H1 (cell line): ENCODE data around the gene TFAP2A. TPM values are rescaled to one million over a fixed set of nuclear protein-coding genes. Genes with fewer than 3 reads are reported as not detected.

Experiments
- CTCF ChIA-PET: fragments of 300-600 bp; sonication (Branson Sonifier 250); formaldehyde crosslinking; loops from one replicate; lab custom pipeline; 2021; ENCODE audit not compliant: partially characterized antibody; lab: Charles Lee
- POLR2A ChIA-PET: fragments of 300-600 bp; sonication (Branson Sonifier 250); formaldehyde crosslinking; loops from one replicate; lab custom pipeline; 2021; ENCODE audit warnings: inconsistent platforms; ENCODE audit not compliant: partially characterized antibody; lab: Charles Lee
- DNase-seq, 2 experiments: peaks; one replicate each; pipeline versions ENCODE4 v3.0.0 to v3.0.0-alpha.2; 2010 to 2022; ENCODE audit warnings: low spot score in 2 of 2, low read depth in 1 of 2, mixed read lengths in 1 of 2
- FAIRE-seq: peaks from 2 replicates; lab custom pipeline; 2011; peaks lifted over from hg19 to GRCh38; lab: Jason Lieb, UNC
- H2AFZ ChIP-seq: 2 replicates; pipeline ENCODE4 v1.8.1; 2012; ENCODE audit warnings: low read length, inconsistent platforms
- H2AK5ac ChIP-seq: 2 replicates; pipeline ENCODE4 v1.6.1; 2013; ENCODE audit warnings: low read depth, low read length
- H2BK120ac ChIP-seq: replicated peaks from 2 replicates; pipeline ENCODE3; 2013; ENCODE audit warnings: low read depth, low read length, inconsistent platforms
- H2BK12ac ChIP-seq: 2 replicates; pipeline ENCODE4 v1.6.1; 2013; ENCODE audit warnings: low read depth, low read length
- H2BK15ac ChIP-seq: 2 replicates; pipeline ENCODE4 v1.6.1; 2013; ENCODE audit warnings: low read length
- H2BK20ac ChIP-seq: 2 replicates; pipeline ENCODE4 v1.6.1; 2013; ENCODE audit warnings: low read length
- H2BK5ac ChIP-seq: 2 replicates; pipeline ENCODE4 v1.6.1; 2013; ENCODE audit warnings: low read depth, low read length
- H3K14ac ChIP-seq: 2 replicates; pipeline ENCODE4 v1.6.1; 2013; ENCODE audit warnings: inconsistent platforms; ENCODE audit not compliant: insufficient read length
- H3K18ac ChIP-seq: 2 replicates; pipeline ENCODE4 v1.6.1; 2013; ENCODE audit warnings: low read length; ENCODE audit errors: extremely low read depth
- H3K23ac ChIP-seq: 2 replicates; pipeline ENCODE4 v1.6.1; 2013; ENCODE audit warnings: inconsistent platforms; ENCODE audit not compliant: insufficient read length
- H3K23me2 ChIP-seq: 2 replicates; pipeline ENCODE4 v1.6.1; 2013; ENCODE audit warnings: low read depth, low read length
- H3K27ac ChIP-seq: 2 replicates; pipeline ENCODE4 v1.6.1; 2011; ENCODE audit warnings: low read depth, low read length, inconsistent platforms
- H3K27me3 ChIP-seq, 4 experiments: replicated peaks in 1 of 4; 1 replicate in 1 of 4; 2 replicates in 3 of 4; pipeline versions ENCODE4 v1.6.1 to v1.8.1; 2011 to 2013; ENCODE audit warnings: low read length in 3 of 4, mild to moderate bottlenecking in 3 of 4, inconsistent platforms in 2 of 4, mixed read lengths in 2 of 4, moderate library complexity in 1 of 4; ENCODE audit not compliant: control insufficient read depth in 3 of 4, insufficient read depth in 3 of 4; ENCODE audit errors: extremely low read depth in 1 of 4
- H3K36me3 ChIP-seq, 4 experiments: 2 replicates each; pipeline versions ENCODE4 v1.6.1 to v1.8.1; 2011 to 2013; ENCODE audit warnings: mild to moderate bottlenecking in 4 of 4, low read length in 3 of 4, moderate library complexity in 2 of 4, control low read depth in 1 of 4, inconsistent platforms in 1 of 4; ENCODE audit not compliant: insufficient read depth in 4 of 4, control insufficient read depth in 2 of 4
- H3K4ac ChIP-seq: replicated peaks from 2 replicates; pipeline ENCODE3; 2013; ENCODE audit warnings: low read length, low read depth, mixed read lengths, inconsistent platforms; ENCODE audit not compliant: insufficient read length
- H3K4me1 ChIP-seq, 4 experiments: replicated peaks in 1 of 4; 1 replicate in 1 of 4; 2 replicates in 3 of 4; pipeline versions ENCODE4 v1.6.1 to v1.8.1; 2011 to 2013; ENCODE audit warnings: low read length in 3 of 4, inconsistent platforms in 2 of 4, mixed read lengths in 1 of 4; ENCODE audit not compliant: insufficient read depth in 4 of 4, control insufficient read depth in 3 of 4
- H3K4me2 ChIP-seq, 2 experiments: 2 replicates each; pipeline versions ENCODE4 v1.6.1 to v1.8.1; 2011 to 2013; ENCODE audit warnings: low read depth in 2 of 2, low read length in 2 of 2, control low read depth in 1 of 2, inconsistent platforms in 1 of 2, mild to moderate bottlenecking in 1 of 2; ENCODE audit not compliant: insufficient read depth in 1 of 2
- H3K4me3 ChIP-seq, 4 experiments: fragments of 200-600, 300-600 bp in 1 of 4; sonication (generic), shearing (Covaris generic), sonication (Bioruptor Twin) in 1 of 4; 2 replicates each; pipeline versions ENCODE4 v1.5.1 to v1.8.1; 2011 to 2016; ENCODE audit warnings: low read length in 4 of 4, low read depth in 3 of 4, control low read depth in 2 of 4, inconsistent platforms in 2 of 4, mild to moderate bottlenecking in 2 of 4, mixed read lengths in 1 of 4, moderate library complexity in 1 of 4; ENCODE audit not compliant: insufficient read depth in 2 of 4; ENCODE audit errors: extremely low read depth in 1 of 4
- H3K56ac ChIP-seq: replicated peaks from 2 replicates; pipeline ENCODE3; 2013; ENCODE audit warnings: low read depth, mild to moderate bottlenecking, mixed read lengths, low read length, inconsistent platforms; ENCODE audit not compliant: insufficient read length
- H3K79me1 ChIP-seq: 2 replicates; pipeline ENCODE4 v1.6.1; 2013; ENCODE audit warnings: low read depth, low read length, control low read depth
- H3K79me2 ChIP-seq, 2 experiments: 2 replicates each; pipeline versions ENCODE4 v1.6.1 to v1.8.1; 2012 to 2013; ENCODE audit warnings: low read length in 2 of 2, mild to moderate bottlenecking in 2 of 2, inconsistent platforms in 1 of 2; ENCODE audit not compliant: insufficient read depth in 2 of 2, control insufficient read depth in 1 of 2
- H3K9ac ChIP-seq, 4 experiments: replicated peaks in 1 of 4; 1 replicate in 1 of 4; 2 replicates in 3 of 4; pipeline versions ENCODE4 v1.6.1 to v1.8.1; 2011 to 2013; ENCODE audit warnings: low read depth in 3 of 4, low read length in 3 of 4, control low read depth in 2 of 4, mild to moderate bottlenecking in 2 of 4, moderate library complexity in 2 of 4, inconsistent platforms in 1 of 4; ENCODE audit errors: extremely low read depth in 1 of 4
- H3K9me3 ChIP-seq, 2 experiments: 2 replicates each; pipeline versions ENCODE4 v1.6.1 to v1.8.1; 2012 to 2013; ENCODE audit warnings: mild to moderate bottlenecking in 2 of 2, moderate library complexity in 2 of 2, control low read depth in 1 of 2, inconsistent platforms in 1 of 2, low read depth in 1 of 2, low read length in 1 of 2, mixed read lengths in 1 of 2; ENCODE audit not compliant: insufficient read depth in 2 of 2
- H4K20me1 ChIP-seq, 2 experiments: replicated peaks in 1 of 2; 2 replicates each; pipeline versions ENCODE3 to v1.8.1; 2011 to 2013; ENCODE audit warnings: inconsistent platforms in 2 of 2, low read length in 2 of 2, mild to moderate bottlenecking in 1 of 2; ENCODE audit not compliant: insufficient read depth in 2 of 2, control insufficient read depth in 1 of 2
- H4K5ac ChIP-seq: 2 replicates; pipeline ENCODE4 v1.6.1; 2013; ENCODE audit warnings: low read length, low read depth, mixed read lengths, inconsistent platforms; ENCODE audit not compliant: insufficient read length
- H4K8ac ChIP-seq: 2 replicates; pipeline ENCODE4 v1.8.0; 2013; ENCODE audit warnings: mild to moderate bottlenecking, moderate library complexity, low read length, inconsistent platforms; ENCODE audit not compliant: insufficient read depth; ENCODE audit errors: extremely low read depth
- H4K91ac ChIP-seq: replicated peaks from 2 replicates; pipeline ENCODE3; 2013; ENCODE audit warnings: low read length, mixed read lengths, inconsistent platforms; ENCODE audit not compliant: insufficient read length
- CHD1 ChIP-seq: IDR thresholded peaks from 2 replicates; pipeline ENCODE4 v1.6.1; 2012; ENCODE audit warnings: low read depth, low read length, improper control_type of control experiment
- EGR1 ChIP-seq: IDR thresholded peaks from 2 replicates; pipeline ENCODE4 v1.6.1; 2011; ENCODE audit warnings: low read depth, low read length, borderline replicate concordance
- GTF2F1 ChIP-seq: IDR thresholded peaks from 2 replicates; pipeline ENCODE4 v1.6.1; 2012; ENCODE audit warnings: low read depth, low read length, improper control_type of control experiment, borderline replicate concordance
- JUN ChIP-seq: IDR thresholded peaks from 2 replicates; pipeline ENCODE4 v1.6.1; 2011; ENCODE audit warnings: low read depth, mild to moderate bottlenecking, improper control_type of control experiment, low read length
- JUND ChIP-seq: IDR thresholded peaks from 2 replicates; pipeline ENCODE4 v1.6.1; 2011; ENCODE audit warnings: mild to moderate bottlenecking, improper control_type of control experiment, low read length
- POU5F1 ChIP-seq: IDR thresholded peaks from 2 replicates; pipeline ENCODE4 v1.6.1; 2011; ENCODE audit warnings: low read depth, mild to moderate bottlenecking, low read length, moderate library complexity
- RFX5 ChIP-seq: IDR thresholded peaks from 2 replicates; pipeline ENCODE4 v1.6.1; 2011; ENCODE audit warnings: low read depth, low read length, improper control_type of control experiment, borderline replicate concordance
- SP1 ChIP-seq: IDR thresholded peaks from 2 replicates; pipeline ENCODE4 v1.6.1; 2011; ENCODE audit warnings: low read depth, low read length
- SP2 ChIP-seq: IDR thresholded peaks from 2 replicates; pipeline ENCODE4 v1.6.1; 2012; ENCODE audit warnings: mild to moderate bottlenecking, low read length, inconsistent platforms
- YY1 ChIP-seq: IDR thresholded peaks from 2 replicates; pipeline ENCODE4 v1.6.1; 2011; ENCODE audit warnings: low read depth, mild to moderate bottlenecking, low read length
- WGBS, 2 experiments: shearing (Covaris generic) in 1 of 2; methylation state at CpG; one replicate each; pipeline versions ENCODE4 v1.1.6 to v1.1.7; 2013 to 2015; ENCODE audit warnings: low lambda C conversion rate in 2 of 2, mixed read lengths in 2 of 2, inconsistent platforms in 1 of 2, low coverage in 1 of 2, missing lambda C conversion rate in 1 of 2; ENCODE audit not compliant: insufficient replicate concordance in 2 of 2, insufficient coverage in 1 of 2, insufficient read length in 1 of 2; ENCODE audit errors: extremely low coverage in 1 of 2, missing lambda C conversion rate in 1 of 2; 5-methylcytosine and 5-hydroxymethylcytosine counted together
- polyA plus RNA-seq, 7 experiments: library from polyadenylated mRNA; depleted of rRNA in 3 of 7; stranded (reverse) in 5 of 7; unstranded in 2 of 7; fragments of >200 nt in 5 of 7; fragments of 200-250 nt in 2 of 7; gene quantifications; 1 replicate in 5 of 7; 2 replicates in 1 of 7; 4 replicates in 1 of 7; pipeline versions ENCODE4 v1.2.1 to v1.2.3, GENCODE V29; 2011 to 2013; ENCODE audit warnings: missing spikeins in 2 of 7, mixed read lengths in 2 of 7
- total RNA-seq: library from RNA; stranded (reverse); fragmentation: NEBNext Ultra II Directional; extraction: Animal tissue kit (Norgen Biotek cat#: 25700); gene quantifications from 2 replicates; pipeline ENCODE4 v1.2.1, GENCODE V29; 2021
- TF ChIP-seq, protein P1 (sequence below): IDR thresholded peaks from 2 replicates; pipeline ENCODE4 v1.6.1; 2012; ENCODE audit warnings: inconsistent platforms

The TFAP2A gene
- total and polyA plus RNA-seq, 2 of the 8 experiments (the other 6 are each of a cell fraction or from before 2014, with no cell fraction given): 0.23 TPM; not detected in 1

- Histone ChIP-seq H2BK120ac (no peak overlapping the region), H3K4me1 (peaks cover 0 to 12% (median 10%) of the 10 kb centered on the region in 4 experiments; a peak in 4 of 7 replicates), H3K23ac (no peak overlapping the region), H2AK5ac (no peak overlapping the region), H3K79me2 (no peaks in the 10 kb centered on the region), H3K79me1 (no peaks in the 10 kb centered on the region), H2AFZ (peak overlapping the region; percentile 59; the same call in 1 of the 2 replicates), H3K18ac (peak overlapping the region; percentile 84), H4K91ac (peak overlapping the region; percentile 5), H3K4me3 (peak overlapping the region; percentile 43 to 70 (median 60)), H3K36me3 (no peaks in the 10 kb centered on the region; a peak in 1 of 8 replicates), H3K9ac (peak overlapping the region in 3 of 4 experiments; percentile 5 to 47 (median 35); a peak in 3 of 7 replicates), H3K4ac (no peak overlapping the region), H4K5ac (peak overlapping the region; percentile 7), H3K23me2 (peaks cover 9% of the 10 kb centered on the region; the same call in 1 of the 2 replicates), H3K56ac (peak overlapping the region; percentile 79), H3K27me3 (peaks cover 57 to 92% (median 78%) of the 10 kb centered on the region in 4 experiments), H3K9me3 (no peaks in the 10 kb centered on the region), H2BK20ac (no peak overlapping the region), H4K8ac (peak overlapping the region; percentile 87; the same call in 1 of the 2 replicates), H2BK15ac (no peak overlapping the region), H3K4me2 (peak overlapping the region; percentile 79 to 94), H2BK5ac (peak overlapping the region; percentile 56; the same call in 1 of the 2 replicates), H4K20me1 (peaks cover 0 to 1% of the 10 kb centered on the region in 2 experiments), H3K14ac (no peak overlapping the region), H2BK12ac (no peak overlapping the region), H3K27ac (no peak overlapping the region; the same call in 1 of the 2 replicates)
- peak; percentile 93 for DNase-seq
- FAIRE-seq: peak; percentile 48
- ChIA-PET CTCF (interaction anchor here (1.0 to 1.1 kb wide), 2 partner anchors 30 to 374 kb away, joined by 3 to 4 read pairs; no protein-coding TSS in a partner anchor), POLR2A (interaction anchor here (0.7 to 2.7 kb wide), 5 partner anchors 8 to 15 kb away, joined by 3 to 8 read pairs (median 4); partner anchors contain the start of gene TFAP2A)
- 2% methylated on average over 57 of the region's 87 CpGs; no CpG with 5 or more reads in 1 of the 2 experiments for WGBS, 2 experiments
- TF ChIP-seq EGR1: no peak; the same call in 1 of the 2 replicates
- TF ChIP-seq POU5F1: no peak
- TF ChIP-seq GTF2F1: no peak
- no peak for TF ChIP-seq SP2
- no peak for TF ChIP-seq SP1
- TF ChIP-seq CHD1: no peak
- TF ChIP-seq YY1: no peak
- TF ChIP-seq JUND: no peak
- TF ChIP-seq JUN: no peak
- TF ChIP-seq, protein P1, sequence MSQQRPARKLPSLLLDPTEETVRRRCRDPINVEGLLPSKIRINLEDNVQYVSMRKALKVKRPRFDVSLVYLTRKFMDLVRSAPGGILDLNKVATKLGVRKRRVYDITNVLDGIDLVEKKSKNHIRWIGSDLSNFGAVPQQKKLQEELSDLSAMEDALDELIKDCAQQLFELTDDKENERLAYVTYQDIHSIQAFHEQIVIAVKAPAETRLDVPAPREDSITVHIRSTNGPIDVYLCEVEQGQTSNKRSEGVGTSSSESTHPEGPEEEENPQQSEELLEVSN: peak; percentile 75
- no peak for TF ChIP-seq RFX5
Measured at GRCh38 chr6:10404107-10404798, 10.6 kb downstream of the TFAP2A start.
